TTC549 (cell line): ENCODE results near the gene SYDE2.

ENCODE experiments used
- FAIRE-seq: peaks from 2 replicates; lab custom pipeline; 2012; peaks lifted over from hg19 to GRCh38; lab: Jason Lieb, UNC

SYDE2 gene

DNA sequence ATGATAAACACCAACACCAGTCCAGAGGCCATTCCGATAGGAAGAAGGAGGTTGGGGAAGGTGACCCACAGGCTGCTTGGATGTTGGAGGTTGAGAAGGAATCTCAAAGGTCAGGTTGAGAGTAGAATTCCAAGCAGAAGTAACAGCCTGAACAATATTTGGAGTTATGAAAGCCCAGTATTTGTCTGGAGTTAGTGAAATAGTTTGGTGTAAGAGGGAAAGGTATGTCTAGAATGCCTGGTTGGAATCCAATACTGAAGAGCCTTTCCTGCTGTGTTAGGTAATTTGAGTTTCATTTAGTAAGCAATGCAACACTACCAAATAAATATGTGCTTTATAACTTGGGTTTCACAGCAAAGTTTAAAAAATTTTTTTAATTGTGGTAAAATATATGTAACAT is 82.1 kb downstream of the SYDE2 start:
- FAIRE-seq = no peak

DNA sequence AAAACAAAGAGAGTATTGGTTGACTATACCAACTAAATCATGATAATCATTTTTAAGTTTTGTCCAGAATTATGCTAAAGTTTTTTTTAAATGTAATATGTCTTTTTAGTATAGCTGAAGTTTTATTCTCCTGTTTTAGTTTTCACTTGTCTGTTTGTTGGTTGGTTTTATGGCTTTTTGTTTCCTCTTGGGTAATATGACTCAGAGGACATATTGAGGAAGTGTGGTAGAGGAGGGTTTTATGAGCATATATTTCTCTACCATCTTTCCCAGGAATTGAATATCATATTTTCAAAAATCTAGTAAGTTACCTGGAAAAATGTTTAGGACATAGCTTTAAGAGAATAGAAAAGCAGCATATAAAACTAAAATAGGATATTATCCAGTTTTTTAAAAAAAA is 84.0 kb downstream of the SYDE2 start:
- no peak for FAIRE-seq

DNA sequence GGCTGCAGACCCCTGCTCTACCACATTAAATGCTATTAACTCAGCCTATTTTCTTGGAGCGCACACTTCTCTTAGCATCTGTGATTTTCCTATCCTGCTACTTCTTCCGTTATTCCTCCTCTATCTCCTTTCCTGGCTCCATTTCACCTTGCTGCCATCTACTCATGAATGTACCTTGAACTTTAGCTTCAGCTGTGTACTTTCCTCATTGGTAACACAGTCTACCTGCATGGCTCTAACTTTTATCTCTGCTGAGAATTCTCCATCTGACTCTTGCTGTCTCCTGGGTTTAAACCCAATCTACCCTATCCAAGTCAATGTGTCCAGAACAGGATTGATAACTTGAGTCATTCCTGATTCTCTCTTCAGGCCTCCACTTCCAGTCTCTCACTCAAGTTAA is 84.9 kb downstream of the SYDE2 start:
- FAIRE-seq = no peak

DNA sequence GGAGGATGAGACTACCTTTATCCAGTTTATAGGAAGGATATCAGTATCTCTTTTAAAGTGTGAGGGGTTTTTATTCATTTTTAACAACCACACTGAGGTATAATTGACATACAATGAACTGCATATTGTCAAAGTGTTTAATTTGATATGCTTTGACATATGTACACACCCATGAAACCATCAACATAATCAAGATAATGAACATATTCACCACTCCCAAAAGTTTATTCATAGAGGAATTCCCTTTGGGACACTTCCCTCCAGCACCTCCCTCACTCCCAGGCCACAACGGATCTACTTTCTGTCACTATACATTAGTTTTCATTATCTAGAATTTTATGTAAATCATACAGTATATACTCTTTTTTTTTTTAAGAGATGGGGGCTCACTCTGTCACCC is 89.1 kb downstream of the SYDE2 start:
- FAIRE-seq = no peak

DNA sequence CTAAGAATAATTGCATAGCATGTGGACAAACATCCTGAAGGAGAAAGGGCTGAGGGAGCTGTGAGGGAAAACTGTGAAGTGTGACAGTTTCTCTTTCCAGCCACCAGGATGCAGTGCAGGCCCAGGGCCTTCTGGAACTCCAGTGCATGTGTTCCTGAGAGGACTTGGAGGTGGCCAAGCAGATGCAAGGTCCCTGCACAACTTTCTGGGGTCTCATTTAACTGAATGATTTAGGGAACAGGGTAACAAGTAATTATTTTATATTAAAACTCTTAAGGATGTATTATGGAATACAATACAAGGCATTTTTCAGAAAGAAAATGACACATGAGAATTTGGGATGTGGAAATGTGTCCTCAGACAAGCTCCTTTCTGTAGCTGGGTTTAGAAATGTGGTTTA is 91.3 kb downstream of the SYDE2 start:
- peak; percentile 79 for FAIRE-seq
